ENCODE results near the gene KRR1.

KRR1 gene

GRCh38 chr12:75503459-75503858 is 8.0 kb downstream of the KRR1 start:
- no peaks in the 10 kb centered on the region for H3K4me1 ChIP-seq (ENCODE audit: insufficient read depth, poor library complexity, severe bottlenecking)
- TF ChIP-seq, protein P1, sequence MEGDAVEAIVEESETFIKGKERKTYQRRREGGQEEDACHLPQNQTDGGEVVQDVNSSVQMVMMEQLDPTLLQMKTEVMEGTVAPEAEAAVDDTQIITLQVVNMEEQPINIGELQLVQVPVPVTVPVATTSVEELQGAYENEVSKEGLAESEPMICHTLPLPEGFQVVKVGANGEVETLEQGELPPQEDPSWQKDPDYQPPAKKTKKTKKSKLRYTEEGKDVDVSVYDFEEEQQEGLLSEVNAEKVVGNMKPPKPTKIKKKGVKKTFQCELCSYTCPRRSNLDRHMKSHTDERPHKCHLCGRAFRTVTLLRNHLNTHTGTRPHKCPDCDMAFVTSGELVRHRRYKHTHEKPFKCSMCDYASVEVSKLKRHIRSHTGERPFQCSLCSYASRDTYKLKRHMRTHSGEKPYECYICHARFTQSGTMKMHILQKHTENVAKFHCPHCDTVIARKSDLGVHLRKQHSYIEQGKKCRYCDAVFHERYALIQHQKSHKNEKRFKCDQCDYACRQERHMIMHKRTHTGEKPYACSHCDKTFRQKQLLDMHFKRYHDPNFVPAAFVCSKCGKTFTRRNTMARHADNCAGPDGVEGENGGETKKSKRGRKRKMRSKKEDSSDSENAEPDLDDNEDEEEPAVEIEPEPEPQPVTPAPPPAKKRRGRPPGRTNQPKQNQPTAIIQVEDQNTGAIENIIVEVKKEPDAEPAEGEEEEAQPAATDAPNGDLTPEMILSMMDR (IDR thresholded peaks at IDR 0.05; ENCODE audit: poor library complexity, severe bottlenecking) = no peak
- H3K36me3 ChIP-seq (ENCODE audit: low read depth) = peaks cover 99% of the 10 kb centered on the region
- ATAC-seq (ENCODE audit: low read depth) (no peak), DNase-seq (ENCODE audit: low spot score) (no peak)
- peaks cover 3% of the 10 kb centered on the region for H3K27me3 ChIP-seq (ENCODE audit: insufficient read depth, poor library complexity, severe bottlenecking)
- H3K9me3 ChIP-seq (ENCODE audit: severe bottlenecking) = no peaks in the 10 kb centered on the region
- H3K27ac ChIP-seq (ENCODE audit: poor library complexity, severe bottlenecking) = no peak overlapping the region
- H3K4me3 ChIP-seq (ENCODE audit: severe bottlenecking) = no peak overlapping the region

DNA sequence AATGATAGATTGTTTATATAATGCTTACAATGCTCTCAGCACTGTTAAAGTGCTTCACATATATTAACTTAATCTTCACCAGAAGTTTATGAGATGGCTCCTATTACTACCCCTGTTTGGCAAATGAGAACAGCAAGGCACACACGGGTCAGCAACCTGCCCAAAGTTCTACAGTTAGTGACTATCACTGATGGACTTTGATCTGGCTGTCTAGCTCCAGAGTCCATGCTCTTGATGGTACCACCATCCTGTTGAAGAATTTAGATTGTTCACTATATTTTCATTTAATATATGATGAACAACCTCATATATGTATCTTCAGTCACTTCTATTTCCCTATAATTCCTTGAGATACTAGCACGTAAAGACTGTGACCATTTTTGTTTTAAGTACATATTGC is 20.2 kb downstream of the KRR1 start:
- H3K27ac ChIP-seq (ENCODE audit: poor library complexity, severe bottlenecking) = no peak overlapping the region
- ATAC-seq (ENCODE audit: low read depth) (no peak), DNase-seq (ENCODE audit: low spot score) (no peak)
- H3K9me3 ChIP-seq (ENCODE audit: severe bottlenecking) = no peaks in the 10 kb centered on the region
- H3K27me3 ChIP-seq (ENCODE audit: insufficient read depth, poor library complexity, severe bottlenecking) = no peaks in the 10 kb centered on the region
- H3K4me3 ChIP-seq (ENCODE audit: severe bottlenecking) = no peak overlapping the region
- H3K36me3 ChIP-seq (ENCODE audit: low read depth) = peaks cover 27% of the 10 kb centered on the region
- peaks cover 13% of the 10 kb centered on the region for H3K4me1 ChIP-seq (ENCODE audit: insufficient read depth, poor library complexity, severe bottlenecking)
- TF ChIP-seq, protein P1 (IDR thresholded peaks at IDR 0.05; ENCODE audit: poor library complexity, severe bottlenecking) = no peak

- TF ChIP-seq, protein P1 (IDR thresholded peaks at IDR 0.05; ENCODE audit: poor library complexity, severe bottlenecking) = no peak
- H3K9me3 ChIP-seq (ENCODE audit: severe bottlenecking) = no peaks in the 10 kb centered on the region
- H3K4me1 ChIP-seq (ENCODE audit: insufficient read depth, poor library complexity, severe bottlenecking) = peaks cover 13% of the 10 kb centered on the region
- H3K27ac ChIP-seq (ENCODE audit: poor library complexity, severe bottlenecking) = peak overlapping the region; percentile 70
- ATAC-seq (ENCODE audit: low read depth) (peak; percentile 87), DNase-seq (ENCODE audit: low spot score) (no peak)
- H3K27me3 ChIP-seq (ENCODE audit: insufficient read depth, poor library complexity, severe bottlenecking) = no peaks in the 10 kb centered on the region
- H3K36me3 ChIP-seq (ENCODE audit: low read depth) = peaks cover 26% of the 10 kb centered on the region
- H3K4me3 ChIP-seq (ENCODE audit: severe bottlenecking) = no peak overlapping the region
These were observed 21.7 kb downstream of the KRR1 start for GRCh38 chr12:75489613-75490210.

GRCh38 chr12:75489187-75489586 is 22.2 kb downstream of the KRR1 start:
- no peak overlapping the region for H3K4me3 ChIP-seq (ENCODE audit: severe bottlenecking)
- peaks cover 21% of the 10 kb centered on the region for H3K36me3 ChIP-seq (ENCODE audit: low read depth)
- no peak for DNase-seq (ENCODE audit: low spot score)
- H3K9me3 ChIP-seq (ENCODE audit: severe bottlenecking) = no peaks in the 10 kb centered on the region
- no peaks in the 10 kb centered on the region for H3K27me3 ChIP-seq (ENCODE audit: insufficient read depth, poor library complexity, severe bottlenecking)
- no peak; the same call in 2 of the 3 replicates for ATAC-seq (ENCODE audit: low read depth)
- H3K4me1 ChIP-seq (ENCODE audit: insufficient read depth, poor library complexity, severe bottlenecking) = peaks cover 13% of the 10 kb centered on the region
- peak overlapping the region; percentile 70 for H3K27ac ChIP-seq (ENCODE audit: poor library complexity, severe bottlenecking)
- TF ChIP-seq, protein P1 (IDR thresholded peaks at IDR 0.05; ENCODE audit: poor library complexity, severe bottlenecking) = no peak

GRCh38 chr12:75488553-75488952 is 22.9 kb downstream of the KRR1 start:
- TF ChIP-seq, protein P1 (IDR thresholded peaks at IDR 0.05; ENCODE audit: poor library complexity, severe bottlenecking) = peak; percentile 21
- Histone ChIP-seq H3K4me1 (ENCODE audit: insufficient read depth, poor library complexity, severe bottlenecking) (peaks cover 13% of the 10 kb centered on the region), H3K4me3 (ENCODE audit: severe bottlenecking) (no peak overlapping the region), H3K27ac (ENCODE audit: poor library complexity, severe bottlenecking) (peak overlapping the region; percentile 70), H3K36me3 (ENCODE audit: low read depth) (peaks cover 14% of the 10 kb centered on the region), H3K27me3 (ENCODE audit: insufficient read depth, poor library complexity, severe bottlenecking) (no peaks in the 10 kb centered on the region), H3K9me3 (ENCODE audit: severe bottlenecking) (no peaks in the 10 kb centered on the region)
- no peak for ATAC-seq (ENCODE audit: low read depth)
- no peak for DNase-seq (ENCODE audit: low spot score)

Measured in RWPE2 (cell line).